KMS-11 (cell line): ENCODE data around the gene FOXA2.

Source experiments
- H2AFZ ChIP-seq: fragments of 200-600 bp; sonication (generic); 2 replicates; pipeline ENCODE4 v1.6.1; 2016; ENCODE audit warnings: antibody characterized with exemption, mixed run types, low read depth
- H3K27ac ChIP-seq: fragments of 200-600 bp; sonication (generic); 2 replicates; pipeline ENCODE4 v1.6.1; 2016; ENCODE audit warnings: mild to moderate bottlenecking, mixed run types
- H3K27me3 ChIP-seq: fragments of 200-600 bp; sonication (generic); 2 replicates; pipeline ENCODE4 v1.6.1; 2017; ENCODE audit warnings: mild to moderate bottlenecking, low read depth, mixed run types, moderate library complexity; ENCODE audit not compliant: insufficient read depth
- H3K36me3 ChIP-seq: fragments of 200-600 bp; sonication (generic); 2 replicates; pipeline ENCODE4 v1.6.1; 2017; ENCODE audit warnings: mild to moderate bottlenecking, mixed run types; ENCODE audit not compliant: insufficient read depth
- H3K4me1 ChIP-seq: fragments of 200-600 bp; sonication (generic); 2 replicates; pipeline ENCODE4 v1.6.1; 2016; ENCODE audit warnings: mild to moderate bottlenecking, low read depth, mixed run types; ENCODE audit not compliant: poor library complexity, severe bottlenecking
- H3K4me2 ChIP-seq: fragments of 200-600 bp; sonication (generic); 2 replicates; pipeline ENCODE4 v1.7.0; 2016; ENCODE audit warnings: mild to moderate bottlenecking, mixed run types
- H3K4me3 ChIP-seq: fragments of 200-600 bp; sonication (generic); IDR thresholded peaks from 2 replicates; pipeline ENCODE4 v1.6.1; 2017; ENCODE audit warnings: low read depth, low read length, mixed read lengths; ENCODE audit not compliant: insufficient read depth
- H3K79me2 ChIP-seq: fragments of 200-600 bp; sonication (generic); 2 replicates; pipeline ENCODE4 v1.6.1; 2016; ENCODE audit warnings: low read depth, mixed run types; ENCODE audit not compliant: insufficient read depth
- H3K9ac ChIP-seq: fragments of 200-600 bp; sonication (generic); 2 replicates; pipeline ENCODE4 v1.6.1; 2016; ENCODE audit warnings: mild to moderate bottlenecking, mixed run types
- H4K20me1 ChIP-seq: fragments of 200-600 bp; sonication (generic); 2 replicates; pipeline ENCODE4 v1.6.1; 2016; ENCODE audit warnings: mild to moderate bottlenecking, mixed run types; ENCODE audit not compliant: insufficient read depth
- CTCF ChIP-seq: fragments of 200-600 bp; sonication (generic); conservative IDR thresholded peaks from 2 replicates; pipeline ENCODE4 v1.6.1; 2017; ENCODE audit warnings: low read depth, mild to moderate bottlenecking, antibody characterized with exemption, low read length, moderate library complexity, mixed read lengths

Gene FOXA2

GRCh38 chr20:22562620-22563019, 21.8 kb downstream of the FOXA2 start:
- Histone ChIP-seq H3K4me1 (no peaks in the 10 kb centered on the region), H3K4me2 (no peak overlapping the region), H3K27ac (no peak overlapping the region), H2AFZ (no peak overlapping the region), H3K27me3 (no peaks in the 10 kb centered on the region), H3K79me2 (no peaks in the 10 kb centered on the region), H3K4me3 (no peak overlapping the region), H4K20me1 (no peaks in the 10 kb centered on the region), H3K9ac (no peak overlapping the region), H3K36me3 (no peaks in the 10 kb centered on the region)
- TF ChIP-seq CTCF: no peak

- Histone ChIP-seq H3K4me1 (no peaks in the 10 kb centered on the region), H3K27me3 (no peaks in the 10 kb centered on the region), H3K9ac (no peak overlapping the region), H3K4me3 (no peak overlapping the region), H4K20me1 (no peaks in the 10 kb centered on the region), H2AFZ (no peak overlapping the region), H3K27ac (no peak overlapping the region), H3K36me3 (no peaks in the 10 kb centered on the region), H3K4me2 (no peak overlapping the region), H3K79me2 (no peaks in the 10 kb centered on the region)
- TF ChIP-seq CTCF: no peak
Measured at GRCh38 chr20:22561965-22562577, 22.3 kb downstream of the FOXA2 start.

- Histone ChIP-seq H3K27ac (no peak overlapping the region), H2AFZ (no peak overlapping the region), H3K4me1 (no peaks in the 10 kb centered on the region), H3K36me3 (no peaks in the 10 kb centered on the region), H3K79me2 (no peaks in the 10 kb centered on the region), H4K20me1 (no peaks in the 10 kb centered on the region), H3K4me2 (no peak overlapping the region), H3K9ac (no peak overlapping the region), H3K4me3 (no peak overlapping the region), H3K27me3 (no peaks in the 10 kb centered on the region)
- no peak for TF ChIP-seq CTCF
Measured at GRCh38 chr20:22560817-22561216, 23.6 kb downstream of the FOXA2 start.

GRCh38 chr20:22559711-22560318, 24.6 kb downstream of the FOXA2 start:
- TF ChIP-seq CTCF: no peak
- no peaks in the 10 kb centered on the region for H3K4me1 ChIP-seq
- no peaks in the 10 kb centered on the region for H3K27me3 ChIP-seq
- H3K9ac ChIP-seq: no peak overlapping the region
- no peaks in the 10 kb centered on the region for H4K20me1 ChIP-seq
- no peak overlapping the region for H3K4me3 ChIP-seq
- H3K27ac ChIP-seq: no peak overlapping the region
- H3K36me3 ChIP-seq: no peaks in the 10 kb centered on the region
- H3K79me2 ChIP-seq: no peaks in the 10 kb centered on the region
- no peak overlapping the region for H2AFZ ChIP-seq
- no peak overlapping the region for H3K4me2 ChIP-seq
